ENCODE measurements around the gene VWDE. TPM values are rescaled to one million over a fixed set of nuclear protein-coding genes. Genes with fewer than 3 reads are reported as not detected.

VWDE gene
- total and polyA plus RNA-seq, 2 donors from 2014 or later, result 0.69 to 1.5 TPM

DNA sequence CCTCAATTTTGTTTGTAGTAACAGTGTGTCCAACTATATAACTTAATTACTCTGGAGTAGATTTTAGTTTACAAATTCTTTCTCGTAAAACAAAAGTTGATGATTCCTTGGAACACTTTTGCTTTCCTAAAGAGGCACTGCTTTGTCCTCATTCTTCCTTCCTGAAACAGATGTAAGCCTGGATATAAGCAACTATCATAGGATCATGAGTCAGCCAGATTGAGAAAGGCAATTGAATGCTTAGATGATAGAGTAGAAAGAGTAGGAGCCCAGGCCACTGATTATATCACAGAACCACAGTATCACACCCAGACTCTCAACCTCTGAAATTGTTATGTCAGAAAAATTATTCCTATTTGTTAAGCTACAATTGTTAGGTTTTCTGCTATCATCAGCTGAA, 122.6 kb downstream of the VWDE start:
- Histone ChIP-seq H3K4me1 (ENCODE audit: control insufficient read depth in 2 of 3, insufficient read depth in 2 of 3, low read depth in 1 of 3, low read length in 3 of 3) (no peaks in the 10 kb centered on the region), H3K9ac (ENCODE audit: low read length in 3 of 3) (no peak overlapping the region), H3K4me3 (ENCODE audit: low read length in 3 of 3) (no peak overlapping the region), H3K27me3 (ENCODE audit: control insufficient read depth, insufficient read depth, low read length) (no peaks in the 10 kb centered on the region), H3K27ac (ENCODE audit: low read depth in 2 of 2, low read length in 2 of 2) (no peak overlapping the region), H3K9me3 (ENCODE audit: control insufficient read depth in 2 of 3, insufficient read depth in 1 of 3, low read length in 3 of 3) (no peaks in the 10 kb centered on the region), H3K36me3 (ENCODE audit: control insufficient read depth in 2 of 3, insufficient read depth in 3 of 3, low read length in 3 of 3) (no peaks in the 10 kb centered on the region)
- DNase-seq (no peak), FAIRE-seq (no peak)
- intact Hi-C loops (cut with DNase I), result no loop called here
- TF ChIP-seq, protein P1, sequence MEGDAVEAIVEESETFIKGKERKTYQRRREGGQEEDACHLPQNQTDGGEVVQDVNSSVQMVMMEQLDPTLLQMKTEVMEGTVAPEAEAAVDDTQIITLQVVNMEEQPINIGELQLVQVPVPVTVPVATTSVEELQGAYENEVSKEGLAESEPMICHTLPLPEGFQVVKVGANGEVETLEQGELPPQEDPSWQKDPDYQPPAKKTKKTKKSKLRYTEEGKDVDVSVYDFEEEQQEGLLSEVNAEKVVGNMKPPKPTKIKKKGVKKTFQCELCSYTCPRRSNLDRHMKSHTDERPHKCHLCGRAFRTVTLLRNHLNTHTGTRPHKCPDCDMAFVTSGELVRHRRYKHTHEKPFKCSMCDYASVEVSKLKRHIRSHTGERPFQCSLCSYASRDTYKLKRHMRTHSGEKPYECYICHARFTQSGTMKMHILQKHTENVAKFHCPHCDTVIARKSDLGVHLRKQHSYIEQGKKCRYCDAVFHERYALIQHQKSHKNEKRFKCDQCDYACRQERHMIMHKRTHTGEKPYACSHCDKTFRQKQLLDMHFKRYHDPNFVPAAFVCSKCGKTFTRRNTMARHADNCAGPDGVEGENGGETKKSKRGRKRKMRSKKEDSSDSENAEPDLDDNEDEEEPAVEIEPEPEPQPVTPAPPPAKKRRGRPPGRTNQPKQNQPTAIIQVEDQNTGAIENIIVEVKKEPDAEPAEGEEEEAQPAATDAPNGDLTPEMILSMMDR (IDR thresholded peaks at IDR 0.05; ENCODE audit: borderline replicate concordance, extremely low read depth, insufficient read depth), result no peak

Other genes starting within 250 kb of the VWDE start
- 50.2 TPM for gene TMEM106B, start 192.6 kb downstream of the VWDE start, total RNA-seq
- gene TMEM106B, start 192.6 kb downstream of the VWDE start, polyA plus RNA-seq (ENCODE audit: insufficient read depth, low read depth, low replicate concordance), result 21.1 TPM
- 141 TPM for gene SCIN, start 166.9 kb upstream of the VWDE start, total RNA-seq
- gene SCIN, start 166.9 kb upstream of the VWDE start, polyA plus RNA-seq (ENCODE audit: insufficient read depth, low read depth, low replicate concordance), result 62.8 TPM